Suprapubic skin (tissue), 4 donors: Measurements from ENCODE around the gene SH2B3. TPM values are rescaled to one million over a fixed set of nuclear protein-coding genes. Genes with fewer than 3 reads are reported as not detected.

Experiments used
- DNase-seq, 2 donors: peaks; one replicate each; pipeline ENCODE4 v3.0.0-alpha.2; 2019; ENCODE audit warnings: low spot score in 2 of 2
- H3K27ac ChIP-seq: fragments of 200-600 bp; sonication (generic); one replicate; pipeline ENCODE4 v1.5.1; 2019
- H3K27me3 ChIP-seq: fragments of 200-600 bp; sonication (generic); one replicate; pipeline ENCODE4 v1.5.1; 2019
- H3K36me3 ChIP-seq: fragments of 200-600 bp; sonication (generic); one replicate; pipeline ENCODE4 v1.5.1; 2019
- H3K4me1 ChIP-seq: fragments of 200-600 bp; sonication (generic); one replicate; pipeline ENCODE4 v1.5.1; 2019
- H3K4me3 ChIP-seq: fragments of 200-600 bp; sonication (generic); one replicate; pipeline ENCODE4 v1.5.1; 2019; ENCODE audit warnings: mild to moderate bottlenecking
- H3K9me3 ChIP-seq: fragments of 200-600 bp; sonication (generic); one replicate; pipeline ENCODE4 v1.5.1; 2019
- CTCF ChIP-seq, 2 donors: fragments of 200-600 bp in 1 of 2; fragments of 450-650 bp in 1 of 2; sonication (generic) in 1 of 2; IDR thresholded peaks; one replicate each; pipeline ENCODE4 v1.5.1; 2016 to 2019; ENCODE audit warnings: antibody characterized with exemption in 2 of 2, mild to moderate bottlenecking in 1 of 2, moderate library complexity in 1 of 2
- EP300 ChIP-seq: sonication (generic); formaldehyde crosslinking; IDR thresholded peaks from one replicate; pipeline ENCODE4 v1.6.1; 2017; ENCODE audit warnings: antibody characterized with exemption
- POLR2A ChIP-seq, 2 donors: fragments of 450-650 bp; IDR thresholded peaks; one replicate each; pipeline ENCODE4 v1.6.1; 2017; ENCODE audit warnings: antibody characterized with exemption in 2 of 2, mild to moderate bottlenecking in 2 of 2, moderate library complexity in 2 of 2
- POLR2AphosphoS5 ChIP-seq, 3 donors: sonication (generic); formaldehyde crosslinking; IDR thresholded peaks; one replicate each; pipeline ENCODE4 v1.6.1; 2017; ENCODE audit warnings: antibody characterized with exemption in 3 of 3
- WGBS: methylation state at CpG from one replicate; pipeline ENCODE4 v1.1.5; 2018; 5-methylcytosine and 5-hydroxymethylcytosine counted together
- total RNA-seq, 4 donors: library from RNA; depleted of rRNA; stranded (reverse); fragments of >200 nt; gene quantifications; one replicate each; pipeline ENCODE4 v1.1.0, GENCODE V29; 2016

SH2B3 gene
- total RNA-seq, 4 donors from 2014 or later = 3.4 to 7.1 (median 4.2) TPM

- TF ChIP-seq EP300 (no peak), CTCF (IDR thresholded peaks at IDR 0.05) (no peak), POLR2A (IDR thresholded peaks at IDR 0.05) (no peak), POLR2AphosphoS5 (IDR thresholded peaks at IDR 0.05) (no peak)
- WGBS = 99% methylated on average over 3 of the region's 3 CpGs
Observed at GRCh38 chr12:111377440-111377839, 28.3 kb upstream of the SH2B3 start.

GRCh38 chr12:111379942-111380554 lies 25.7 kb upstream of the SH2B3 start:
- Histone ChIP-seq H3K27me3 (no peaks in the 10 kb centered on the region), H3K9me3 (no peaks in the 10 kb centered on the region), H3K4me3 (no peak overlapping the region), H3K36me3 (no peaks in the 10 kb centered on the region), H3K27ac (no peak overlapping the region), H3K4me1 (no peaks in the 10 kb centered on the region)
- 91% methylated on average over 6 of the region's 6 CpGs for WGBS
- no peak for TF ChIP-seq POLR2A (IDR thresholded peaks at IDR 0.05)
- TF ChIP-seq POLR2AphosphoS5 (IDR thresholded peaks at IDR 0.05) = no peak
- TF ChIP-seq EP300 = no peak
- TF ChIP-seq CTCF (IDR thresholded peaks at IDR 0.05) = no peak
- DNase-seq = no peak

More at GRCh38 chr12:111377440-111377839, 28.3 kb upstream of the SH2B3 start:
- DNase-seq = no peak
- no peaks in the 10 kb centered on the region for H3K4me1 ChIP-seq
- no peaks in the 10 kb centered on the region for H3K36me3 ChIP-seq
- no peaks in the 10 kb centered on the region for H3K27me3 ChIP-seq
- H3K27ac ChIP-seq = no peak overlapping the region
- H3K4me3 ChIP-seq = no peak overlapping the region
- H3K9me3 ChIP-seq = no peaks in the 10 kb centered on the region

- no peaks in the 10 kb centered on the region for H3K36me3 ChIP-seq
- no peak overlapping the region for H3K27ac ChIP-seq
- no peak for DNase-seq
- no peaks in the 10 kb centered on the region for H3K4me1 ChIP-seq
- H3K27me3 ChIP-seq = no peaks in the 10 kb centered on the region
- H3K9me3 ChIP-seq = no peaks in the 10 kb centered on the region
- 59% methylated on average over 5 of the region's 5 CpGs for WGBS
- H3K4me3 ChIP-seq = no peak overlapping the region
- TF ChIP-seq POLR2AphosphoS5 (IDR thresholded peaks at IDR 0.05) = no peak
- TF ChIP-seq EP300 = no peak
- no peak for TF ChIP-seq POLR2A (IDR thresholded peaks at IDR 0.05)
- no peak for TF ChIP-seq CTCF (IDR thresholded peaks at IDR 0.05)
Observed at GRCh38 chr12:111384596-111384995, 21.1 kb upstream of the SH2B3 start.

GRCh38 chr12:111386885-111387284 lies 18.8 kb upstream of the SH2B3 start:
- Histone ChIP-seq H3K27ac (no peak overlapping the region), H3K36me3 (no peaks in the 10 kb centered on the region), H3K4me1 (no peaks in the 10 kb centered on the region), H3K27me3 (no peaks in the 10 kb centered on the region), H3K9me3 (no peaks in the 10 kb centered on the region), H3K4me3 (no peak overlapping the region)
- WGBS = 20% methylated on average over 3 of the region's 3 CpGs
- DNase-seq = no peak
- TF ChIP-seq CTCF (IDR thresholded peaks at IDR 0.05) = no peak
- no peak for TF ChIP-seq POLR2A (IDR thresholded peaks at IDR 0.05)
- TF ChIP-seq EP300 = no peak
- TF ChIP-seq POLR2AphosphoS5 (IDR thresholded peaks at IDR 0.05) = no peak

GRCh38 chr12:111387747-111388323 lies 17.9 kb upstream of the SH2B3 start:
- DNase-seq = no peak
- WGBS = 84% methylated on average over 9 of the region's 9 CpGs
- no peaks in the 10 kb centered on the region for H3K9me3 ChIP-seq
- TF ChIP-seq POLR2A (IDR thresholded peaks at IDR 0.05) (no peak), EP300 (no peak), POLR2AphosphoS5 (IDR thresholded peaks at IDR 0.05) (no peak), CTCF (IDR thresholded peaks at IDR 0.05) (no peak)
- H3K36me3 ChIP-seq = no peaks in the 10 kb centered on the region
- no peak overlapping the region for H3K4me3 ChIP-seq
- H3K4me1 ChIP-seq = no peaks in the 10 kb centered on the region
- no peaks in the 10 kb centered on the region for H3K27me3 ChIP-seq
- no peak overlapping the region for H3K27ac ChIP-seq
